Breast epithelium (tissue), 4 donors: ENCODE data around the gene EPDR1. TPM values are rescaled to one million over a fixed set of nuclear protein-coding genes. Genes with fewer than 3 reads are reported as not detected.

Source experiments
- DNase-seq, 2 donors: peaks; one replicate each; pipeline ENCODE4 v3.0.0-alpha.2; 2019; ENCODE audit warnings: low spot score in 2 of 2
- H3K27ac ChIP-seq, 2 donors: fragments of 200-600 bp; sonication (generic) in 1 of 2; one replicate each; pipeline ENCODE4 v1.5.1; 2016 to 2019; ENCODE audit warnings: mild to moderate bottlenecking in 1 of 2
- H3K27me3 ChIP-seq, 2 donors: fragments of 200-600 bp; sonication (generic) in 1 of 2; one replicate each; pipeline versions ENCODE4 v1.5.1 to v1.6.0; 2017 to 2019; ENCODE audit warnings: control low read depth in 1 of 2, mild to moderate bottlenecking in 1 of 2
- H3K36me3 ChIP-seq: fragments of 200-600 bp; one replicate; pipeline ENCODE4 v1.5.1; 2019
- H3K4me1 ChIP-seq, 2 donors: fragments of 200-600 bp; sonication (generic); one replicate each; pipeline ENCODE4 v1.5.1; 2016 to 2019; ENCODE audit warnings: control low read depth in 1 of 2
- H3K4me3 ChIP-seq, 3 donors: fragments of 200-600 bp; sonication (generic); 1 replicate in 2 of 3; 2 replicates in 1 of 3; pipeline ENCODE4 v1.5.1; 2016 to 2019; ENCODE audit warnings: mild to moderate bottlenecking in 3 of 3, moderate library complexity in 2 of 3
- H3K9me3 ChIP-seq, 2 donors: fragments of 200-600 bp; sonication (generic) in 1 of 2; one replicate each; pipeline ENCODE4 v1.5.1; 2016 to 2019; ENCODE audit warnings: control low read depth in 1 of 2
- CTCF ChIP-seq, 3 donors: fragments of 450-650 bp; IDR thresholded peaks; one replicate each; pipeline ENCODE4 v1.5.1; 2016 to 2017; ENCODE audit warnings: antibody characterized with exemption in 3 of 3, mild to moderate bottlenecking in 3 of 3, moderate library complexity in 3 of 3
- POLR2A ChIP-seq: fragments of 450-650 bp; IDR thresholded peaks from one replicate; pipeline ENCODE4 v1.6.1; 2016; ENCODE audit warnings: antibody characterized with exemption, mild to moderate bottlenecking, moderate library complexity
- POLR2AphosphoS5 ChIP-seq, 3 donors: sonication (generic); formaldehyde crosslinking; IDR thresholded peaks; one replicate each; pipeline ENCODE4 v1.6.1; 2017; ENCODE audit warnings: antibody characterized with exemption in 3 of 3
- intact Hi-C: fragments of 100-400 bp; cut with DNase I; formaldehyde crosslinking; loops from one replicate; pipeline ENCODE4 v1.15.1; 2023; ENCODE audit warnings: low total_unique reads
- total RNA-seq, 3 donors: library from RNA; depleted of rRNA; stranded (reverse); fragments of >200 nt; gene quantifications; one replicate each; pipeline ENCODE4 v1.1.0, GENCODE V29; 2016

EPDR1 gene
- total RNA-seq, 3 donors from 2014 or later = 8.2 to 37.8 (median 13.1) TPM

DNA sequence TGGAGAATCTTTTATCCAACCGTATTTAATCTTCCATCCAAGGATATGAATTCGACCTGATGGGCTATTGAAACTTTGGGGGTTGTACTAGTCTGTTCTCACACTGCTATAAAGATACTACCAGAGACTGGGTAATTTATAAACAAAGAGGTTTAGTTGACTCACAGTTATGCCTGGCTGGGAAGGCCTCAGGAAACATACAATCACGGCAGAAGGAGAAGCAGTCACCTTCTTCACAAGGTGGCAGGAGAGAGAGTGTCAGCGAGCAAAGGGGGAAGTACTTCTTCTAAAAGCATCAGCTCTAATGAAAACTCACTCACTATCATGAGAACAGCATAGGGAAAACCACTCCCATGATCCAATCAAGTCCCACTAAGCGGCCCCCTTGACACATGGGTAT, 43.8 kb downstream of the EPDR1 start:
- H3K4me1 ChIP-seq = no peaks in the 10 kb centered on the region
- DNase-seq = no peak
- H3K27ac ChIP-seq = no peak overlapping the region
- no peaks in the 10 kb centered on the region for H3K36me3 ChIP-seq
- H3K4me3 ChIP-seq = no peak overlapping the region
- intact Hi-C loops = no loop called here
- no peaks in the 10 kb centered on the region for H3K9me3 ChIP-seq
- no peak for TF ChIP-seq POLR2AphosphoS5 (IDR thresholded peaks at IDR 0.05)
- TF ChIP-seq POLR2A = no peak
- TF ChIP-seq CTCF (IDR thresholded peaks at IDR 0.05) = no peak
- H3K27me3 ChIP-seq = no peaks in the 10 kb centered on the region

DNA sequence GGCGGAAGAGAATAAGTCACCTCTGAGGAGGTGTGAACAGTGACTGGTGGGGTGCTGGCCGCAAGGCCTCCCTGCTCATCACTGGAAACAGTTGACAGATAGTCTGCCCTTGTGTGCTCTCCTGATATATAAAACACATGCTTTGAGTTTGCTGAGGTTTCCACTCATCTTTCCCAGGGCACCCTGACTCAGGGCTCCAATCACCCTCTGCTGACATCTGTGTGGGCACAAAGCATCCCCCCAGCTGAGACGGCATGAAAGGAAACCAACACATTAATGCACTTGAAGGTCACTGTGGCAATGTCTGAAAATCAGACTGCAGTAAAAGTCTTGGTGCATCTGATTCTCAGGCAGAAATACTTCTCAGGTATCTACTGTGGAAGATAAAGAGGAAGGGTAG, 49.8 kb downstream of the EPDR1 start:
- Histone ChIP-seq H3K27me3 (no peaks in the 10 kb centered on the region), H3K4me1 (no peaks in the 10 kb centered on the region), H3K9me3 (no peaks in the 10 kb centered on the region), H3K36me3 (no peaks in the 10 kb centered on the region), H3K27ac (no peak overlapping the region), H3K4me3 (no peak overlapping the region)
- intact Hi-C loops = no loop called here
- no peak for DNase-seq
- TF ChIP-seq POLR2A (no peak), POLR2AphosphoS5 (IDR thresholded peaks at IDR 0.05) (no peak), CTCF (IDR thresholded peaks at IDR 0.05) (no peak)

GRCh38 chr7:37971491-37971890, 51.1 kb downstream of the EPDR1 start:
- no peaks in the 10 kb centered on the region for H3K27me3 ChIP-seq
- no peak overlapping the region for H3K27ac ChIP-seq
- intact Hi-C loops = no loop called here

DNA sequence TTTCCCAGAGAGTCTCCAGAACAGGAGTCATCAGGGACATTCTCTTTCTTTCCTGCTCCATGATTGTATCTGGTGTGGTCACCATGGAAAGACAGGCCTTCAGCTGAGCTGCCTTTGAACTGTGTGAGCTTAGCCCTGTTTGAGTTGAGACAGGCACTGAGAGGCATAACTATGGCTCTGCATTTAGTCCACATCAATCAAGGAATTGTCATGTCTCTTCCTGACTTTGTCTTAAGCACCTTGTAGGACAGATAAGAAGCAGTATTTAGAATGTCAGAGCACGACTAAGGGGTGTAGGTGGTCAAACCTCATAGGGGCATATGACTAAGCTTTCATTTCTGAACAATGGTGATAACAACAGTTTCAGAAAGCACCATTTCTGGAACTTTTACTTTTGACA, 53.5 kb downstream of the EPDR1 start:
- intact Hi-C loops = no loop called here
- no peak overlapping the region for H3K4me3 ChIP-seq
- no peak overlapping the region for H3K27ac ChIP-seq
- no peaks in the 10 kb centered on the region for H3K27me3 ChIP-seq
- no peaks in the 10 kb centered on the region for H3K36me3 ChIP-seq
- TF ChIP-seq POLR2A = no peak
- TF ChIP-seq POLR2AphosphoS5 (IDR thresholded peaks at IDR 0.05) = no peak
- no peak for TF ChIP-seq CTCF (IDR thresholded peaks at IDR 0.05)
- H3K9me3 ChIP-seq = no peaks in the 10 kb centered on the region
- DNase-seq = no peak
- no peaks in the 10 kb centered on the region for H3K4me1 ChIP-seq

More at GRCh38 chr7:37971491-37971890, 51.1 kb downstream of the EPDR1 start:
- Histone ChIP-seq H3K4me1 (no peaks in the 10 kb centered on the region), H3K36me3 (no peaks in the 10 kb centered on the region), H3K4me3 (no peak overlapping the region), H3K9me3 (no peaks in the 10 kb centered on the region)
- TF ChIP-seq POLR2AphosphoS5 (IDR thresholded peaks at IDR 0.05) (no peak), POLR2A (no peak), CTCF (IDR thresholded peaks at IDR 0.05) (no peak)
- DNase-seq = no peak

DNA sequence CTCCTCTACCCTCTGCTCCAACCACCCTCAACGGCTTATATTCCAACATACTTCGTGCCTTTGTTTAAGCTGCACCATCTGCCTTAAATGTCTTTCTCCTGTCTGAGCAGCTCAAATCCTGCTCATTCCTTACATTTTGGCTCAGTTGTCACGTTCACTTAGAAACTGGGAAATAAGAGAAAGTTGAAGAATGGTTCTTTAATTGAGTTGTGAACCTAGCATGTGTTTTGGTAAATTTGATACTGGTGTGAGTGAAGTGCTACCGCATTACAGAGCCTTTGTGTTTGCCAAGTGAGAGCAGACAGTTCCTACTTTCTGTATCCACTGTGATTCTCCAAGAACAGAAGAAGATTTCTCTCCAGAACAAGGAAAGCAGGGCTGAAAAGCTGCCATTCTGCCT, 54.3 kb downstream of the EPDR1 start:
- no peaks in the 10 kb centered on the region for H3K36me3 ChIP-seq
- no peak overlapping the region for H3K4me3 ChIP-seq
- intact Hi-C loops = no loop called here
- no peaks in the 10 kb centered on the region for H3K4me1 ChIP-seq
- no peak for DNase-seq
- no peak overlapping the region for H3K27ac ChIP-seq
- H3K27me3 ChIP-seq = no peaks in the 10 kb centered on the region
- H3K9me3 ChIP-seq = no peaks in the 10 kb centered on the region
- TF ChIP-seq CTCF (IDR thresholded peaks at IDR 0.05) (no peak), POLR2A (no peak), POLR2AphosphoS5 (IDR thresholded peaks at IDR 0.05) (no peak)
